ENCODE measurements around the gene KANTR. TPM values are rescaled to one million over a fixed set of nuclear protein-coding genes. Genes with fewer than 3 reads are reported as not detected.
A peak's percentile ranks its signal among the peaks of the same experiment; 100 is the strongest.

The KANTR gene
- total RNA-seq, 1 experiment from 2014 or later, result 6.8 TPM

- Histone ChIP-seq H3K4me3 (ENCODE audit: low read depth in 2 of 2, low read length in 2 of 2) (peak overlapping the region in 1 of 2 experiments; percentile 27; a peak in 1 of 4 replicates), H3K27ac (ENCODE audit: low read length) (no peak overlapping the region), H3K36me3 (ENCODE audit: control insufficient read depth, insufficient read depth, low read length) (no peaks in the 10 kb centered on the region; the same call in 1 of the 2 replicates), H3K27me3 (ENCODE audit: control insufficient read depth, insufficient read depth, low read length) (no peaks in the 10 kb centered on the region), H3K4me1 (ENCODE audit: control insufficient read depth, insufficient read depth, low read length) (no peaks in the 10 kb centered on the region), H3K9me3 (ENCODE audit: control insufficient read depth, insufficient read depth, low read depth, low read length) (no peaks in the 10 kb centered on the region)
- ChIA-PET CTCF (no interaction called here), POLR2A (no interaction called here)
- no TSS peak for BruUV-seq (replicated peaks)
- DNase-seq (ENCODE audit: low read depth, low spot score), result no peak
- in situ Hi-C loops (cut with HindIII; ENCODE audit: low pct_unique_long_range_greater_than_20kb, low sequenced_read_pairs) (no loop called here), intact Hi-C loops (cut with micrococcal nuclease; ENCODE audit: unreplicated experiment) (no loop called here)
- no peak for ATAC-seq
- TF ChIP-seq POLR2AphosphoS5 (IDR thresholded peaks at IDR 0.05; ENCODE audit: low read depth, low read length), result no peak
- no peak for TF ChIP-seq REST (IDR thresholded peaks at IDR 0.05; ENCODE audit: insufficient read depth in 1 of 2, low read depth in 2 of 2, low read length in 1 of 2)
- no peak for TF ChIP-seq SIN3A (IDR thresholded peaks at IDR 0.05; ENCODE audit: borderline replicate concordance, insufficient read depth, low read depth, low read length)
- TF ChIP-seq CTCF (IDR thresholded peaks at IDR 0.05), result no peak
- TF ChIP-seq TCF7L2 (IDR thresholded peaks at IDR 0.05; ENCODE audit: low read depth, low read length), result no peak
Observed at GRCh38 chrX:53049127-53049517, 44.8 kb upstream of the KANTR start.

GRCh38 chrX:53050841-53051240, 43.1 kb upstream of the KANTR start:
- H3K27ac ChIP-seq (ENCODE audit: low read length), result no peak overlapping the region
- no peaks in the 10 kb centered on the region for H3K27me3 ChIP-seq (ENCODE audit: control insufficient read depth, insufficient read depth, low read length)
- POLR2A ChIA-PET, result no interaction called here
- H3K4me1 ChIP-seq (ENCODE audit: control insufficient read depth, insufficient read depth, low read length), result no peaks in the 10 kb centered on the region
- in situ Hi-C loops (cut with HindIII; ENCODE audit: low pct_unique_long_range_greater_than_20kb, low sequenced_read_pairs), result no loop called here
- BruUV-seq (replicated peaks), result no TSS peak
- H3K4me3 ChIP-seq (ENCODE audit: low read depth in 2 of 2, low read length in 2 of 2), result no peak overlapping the region
- ATAC-seq (no peak), DNase-seq (ENCODE audit: low read depth, low spot score) (no peak)
- no peaks in the 10 kb centered on the region; the same call in 1 of the 2 replicates for H3K36me3 ChIP-seq (ENCODE audit: control insufficient read depth, insufficient read depth, low read length)
- H3K9me3 ChIP-seq (ENCODE audit: control insufficient read depth, insufficient read depth, low read depth, low read length), result no peaks in the 10 kb centered on the region
- TF ChIP-seq REST (IDR thresholded peaks at IDR 0.05; ENCODE audit: insufficient read depth in 1 of 2, low read depth in 2 of 2, low read length in 1 of 2), result no peak
- no peak for TF ChIP-seq CTCF (IDR thresholded peaks at IDR 0.05)
- no peak for TF ChIP-seq TCF7L2 (IDR thresholded peaks at IDR 0.05; ENCODE audit: low read depth, low read length)
- TF ChIP-seq SIN3A (IDR thresholded peaks at IDR 0.05; ENCODE audit: borderline replicate concordance, insufficient read depth, low read depth, low read length), result no peak
- no peak for TF ChIP-seq POLR2AphosphoS5 (IDR thresholded peaks at IDR 0.05; ENCODE audit: low read depth, low read length)
- CTCF ChIA-PET, result no interaction called here
- intact Hi-C loops (cut with micrococcal nuclease; ENCODE audit: unreplicated experiment), result no loop called here
